Lung (tissue), 12 donors: ENCODE results near the gene SLC39A7. TPM values are rescaled to one million over a fixed set of nuclear protein-coding genes. Genes with fewer than 3 reads are reported as not detected.
A peak's percentile ranks its signal among the peaks of the same experiment; 100 is the strongest.

Experiments
- ATAC-seq: fragments of 200-7000 bp; cut with Tn5 transposase; one replicate; pipeline ENCODE4 v1.9.1; 2020; ENCODE audit warnings: moderate number of reproducible peaks; ENCODE audit not compliant: insufficient read depth, low FRiP score
- DNase-seq, 3 donors: peaks; one replicate each; pipeline ENCODE4 v3.0.0-alpha.2; 2013 to 2017
- H3K27ac ChIP-seq, 2 donors: one replicate each; pipeline ENCODE4 v1.5.1; 2013; ENCODE audit warnings: mild to moderate bottlenecking in 2 of 2, moderate library complexity in 2 of 2, control low read depth in 1 of 2, inconsistent platforms in 1 of 2, low read depth in 1 of 2, low read length in 1 of 2
- H3K27me3 ChIP-seq, 3 donors: one replicate each; pipeline ENCODE4 v1.5.1; 2013; ENCODE audit warnings: low read length in 2 of 3; ENCODE audit not compliant: control insufficient read depth in 3 of 3, insufficient read depth in 3 of 3
- H3K36me3 ChIP-seq, 4 donors: one replicate each; pipeline ENCODE4 v1.5.1; 2013; ENCODE audit warnings: low read length in 4 of 4, mild to moderate bottlenecking in 1 of 4, moderate library complexity in 1 of 4; ENCODE audit not compliant: control insufficient read depth in 4 of 4, insufficient read depth in 4 of 4
- H3K4me1 ChIP-seq, 5 donors: one replicate each; pipeline ENCODE4 v1.5.1; 2013; ENCODE audit warnings: low read length in 5 of 5, mild to moderate bottlenecking in 2 of 5, moderate library complexity in 1 of 5; ENCODE audit not compliant: control insufficient read depth in 5 of 5, insufficient read depth in 5 of 5
- H3K4me3 ChIP-seq: one replicate; pipeline ENCODE4 v1.5.1; 2013; ENCODE audit warnings: mild to moderate bottlenecking, control low read depth, moderate library complexity
- H3K9ac ChIP-seq, 2 donors: one replicate each; pipeline ENCODE4 v1.5.1; 2013; ENCODE audit warnings: low read length in 2 of 2, control low read depth in 1 of 2; ENCODE audit not compliant: insufficient read depth in 1 of 2
- H3K9me3 ChIP-seq, 4 donors: one replicate each; pipeline ENCODE4 v1.5.1; 2013; ENCODE audit warnings: low read length in 3 of 4, mild to moderate bottlenecking in 1 of 4, moderate library complexity in 1 of 4; ENCODE audit not compliant: control insufficient read depth in 4 of 4, insufficient read depth in 3 of 4
- WGBS, 2 donors: extraction: QIAGEN DNeasy Blood & Tissue Kit; methylation state at CpG; one replicate each; pipeline ENCODE4 v1.1.7; 2013; 5-methylcytosine and 5-hydroxymethylcytosine counted together
- polyA plus RNA-seq, 2 donors: library from polyadenylated mRNA; stranded (reverse); fragments of 200-250 nt; gene quantifications; one replicate each; pipeline ENCODE4 v1.2.1, GENCODE V29; 2013
- total RNA-seq, 2 donors: library from RNA; depleted of rRNA in 1 of 2; stranded (reverse); fragments of >200 nt in 1 of 2; gene quantifications; one replicate each; pipeline ENCODE4 v1.2.1, GENCODE V29; 2014 to 2021
- TF ChIP-seq, protein P1 (sequence below): IDR thresholded peaks from 2 replicates; pipeline ENCODE4 v1.5.1; 2012; ENCODE audit warnings: mild to moderate bottlenecking; ENCODE audit errors: control extremely low read depth, extremely low read depth
- donor health status: control.
- donor health status: control.
- donor health status: Bipolar disorder and iron deficiency.
- donor health status: healthy.
- donor health status: DM: yes; HTN: yes; CAD: no.

Gene SLC39A7
- total and polyA plus RNA-seq, 4 donors: 53.6 to 164 (median 100) TPM

DNA sequence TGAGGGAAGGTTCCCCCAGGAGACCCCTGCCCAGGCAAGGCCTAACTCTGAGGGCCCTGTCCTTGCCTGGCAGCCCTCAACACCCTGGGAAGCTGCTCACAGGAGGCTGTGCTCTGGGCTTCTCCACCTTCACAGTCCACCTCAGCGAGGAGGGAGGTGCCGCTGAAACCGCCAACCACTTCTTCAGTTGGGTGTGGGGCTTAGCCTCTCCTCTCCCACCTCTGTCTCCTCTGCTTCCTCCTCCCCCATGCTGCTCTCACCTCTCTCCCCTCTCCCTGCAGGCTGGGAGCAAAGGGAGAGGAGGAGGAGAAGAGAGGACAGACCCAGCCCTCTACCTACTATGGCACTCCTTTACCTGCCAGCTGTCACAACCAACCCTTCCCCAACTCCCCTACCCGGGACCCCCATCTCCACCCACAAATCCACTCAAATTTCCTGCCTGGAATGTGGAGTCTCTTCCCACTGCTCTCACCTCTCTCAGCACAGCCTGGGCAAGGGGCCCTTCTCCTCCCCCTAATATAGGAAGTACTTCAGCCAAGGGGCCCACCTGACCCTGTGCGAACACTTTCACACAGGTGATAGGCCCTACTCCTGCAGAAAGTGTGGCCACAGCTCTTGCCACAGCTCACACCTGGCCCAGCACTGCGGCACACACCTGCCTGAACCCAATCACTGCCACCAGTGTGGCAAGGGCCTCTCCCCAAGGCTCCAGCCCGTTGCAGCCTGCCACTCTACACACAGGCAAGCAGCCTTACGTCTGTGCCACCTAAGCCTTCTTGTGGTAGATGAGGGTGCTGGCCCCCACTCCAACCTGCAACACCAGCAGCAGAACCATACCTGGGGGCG is 14.8 kb downstream of the SLC39A7 start:
- Histone ChIP-seq H3K36me3 (peaks cover 0 to 10% (median 1%) of the 10 kb centered on the region in 4 donors), H3K27ac (no peak overlapping the region), H3K27me3 (no peaks in the 10 kb centered on the region), H3K4me1 (peaks cover 0 to 25% (median 9%) of the 10 kb centered on the region in 5 donors), H3K4me3 (no peak overlapping the region), H3K9ac (no peak overlapping the region), H3K9me3 (no peaks in the 10 kb centered on the region)
- peak; percentile 42 to 69 (median 54) for DNase-seq
- no peak for ATAC-seq
- 82 to 84% methylated on average over 9 of the region's 9 CpGs for WGBS, 2 donors
- TF ChIP-seq, protein P1, sequence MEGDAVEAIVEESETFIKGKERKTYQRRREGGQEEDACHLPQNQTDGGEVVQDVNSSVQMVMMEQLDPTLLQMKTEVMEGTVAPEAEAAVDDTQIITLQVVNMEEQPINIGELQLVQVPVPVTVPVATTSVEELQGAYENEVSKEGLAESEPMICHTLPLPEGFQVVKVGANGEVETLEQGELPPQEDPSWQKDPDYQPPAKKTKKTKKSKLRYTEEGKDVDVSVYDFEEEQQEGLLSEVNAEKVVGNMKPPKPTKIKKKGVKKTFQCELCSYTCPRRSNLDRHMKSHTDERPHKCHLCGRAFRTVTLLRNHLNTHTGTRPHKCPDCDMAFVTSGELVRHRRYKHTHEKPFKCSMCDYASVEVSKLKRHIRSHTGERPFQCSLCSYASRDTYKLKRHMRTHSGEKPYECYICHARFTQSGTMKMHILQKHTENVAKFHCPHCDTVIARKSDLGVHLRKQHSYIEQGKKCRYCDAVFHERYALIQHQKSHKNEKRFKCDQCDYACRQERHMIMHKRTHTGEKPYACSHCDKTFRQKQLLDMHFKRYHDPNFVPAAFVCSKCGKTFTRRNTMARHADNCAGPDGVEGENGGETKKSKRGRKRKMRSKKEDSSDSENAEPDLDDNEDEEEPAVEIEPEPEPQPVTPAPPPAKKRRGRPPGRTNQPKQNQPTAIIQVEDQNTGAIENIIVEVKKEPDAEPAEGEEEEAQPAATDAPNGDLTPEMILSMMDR: no peak

DNA sequence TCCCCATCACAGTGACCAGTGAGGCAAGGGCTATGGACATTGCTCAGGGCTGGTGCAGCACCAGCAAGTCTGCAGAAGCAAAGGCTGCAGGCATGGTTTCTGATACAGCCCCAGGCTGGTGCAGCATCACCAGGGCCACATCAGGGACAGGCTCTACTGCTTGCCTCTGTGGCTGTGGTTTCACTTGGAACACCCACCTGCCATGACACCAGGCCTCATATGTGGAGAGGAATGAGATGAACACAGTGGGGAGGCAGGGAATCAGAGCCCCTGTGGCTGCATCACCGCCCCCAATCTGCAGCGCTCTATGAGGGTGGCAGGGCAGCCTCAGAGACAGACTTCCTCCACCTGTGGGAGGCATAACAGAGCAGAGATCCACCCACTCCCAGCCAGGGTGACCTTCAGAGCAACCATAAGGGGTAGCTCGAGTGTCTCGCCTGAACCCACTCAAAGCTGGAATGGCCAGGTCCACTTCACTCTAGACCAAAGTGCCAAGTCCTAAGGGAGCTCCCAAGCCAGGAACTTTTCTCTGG is 15.5 kb downstream of the SLC39A7 start:
- peaks cover 0 to 6% (median 0%) of the 10 kb centered on the region in 4 donors for H3K36me3 ChIP-seq
- peaks cover 0 to 25% (median 9%) of the 10 kb centered on the region in 5 donors for H3K4me1 ChIP-seq
- WGBS, 2 donors: 84 to 88% methylated on average over 4 of the region's 4 CpGs
- no peak overlapping the region for H3K27ac ChIP-seq
- DNase-seq: no peak
- H3K9ac ChIP-seq: no peak overlapping the region
- no peaks in the 10 kb centered on the region for H3K27me3 ChIP-seq
- H3K4me3 ChIP-seq: no peak overlapping the region
- ATAC-seq: no peak
- TF ChIP-seq, protein P1: no peak
- H3K9me3 ChIP-seq: no peaks in the 10 kb centered on the region

DNA sequence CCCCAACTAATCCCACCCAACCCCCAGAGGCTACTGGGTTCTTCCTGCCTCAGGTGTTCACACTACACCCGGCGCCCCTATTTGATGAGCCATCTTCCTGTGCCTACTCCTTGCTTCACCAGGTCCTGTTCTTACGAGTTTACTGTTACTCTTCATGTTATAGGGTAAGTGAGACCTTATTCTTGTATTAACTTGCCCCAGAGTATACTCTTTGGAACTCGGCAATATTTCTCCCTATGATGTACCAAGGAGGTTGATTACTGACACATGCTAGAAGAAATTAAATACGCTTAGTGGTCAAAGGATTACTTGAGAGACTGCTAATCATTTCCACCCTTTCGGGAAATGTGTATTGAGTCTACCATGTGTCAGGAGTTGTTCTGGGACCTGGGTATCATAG is 16.6 kb downstream of the SLC39A7 start:
- no peaks in the 10 kb centered on the region for H3K27me3 ChIP-seq
- no peak for DNase-seq
- H3K9me3 ChIP-seq: no peaks in the 10 kb centered on the region
- H3K4me1 ChIP-seq: peaks cover 0 to 23% (median 9%) of the 10 kb centered on the region in 5 donors
- 81 to 88% methylated on average over 6 of the region's 6 CpGs for WGBS, 2 donors
- H3K36me3 ChIP-seq: peaks cover 0 to under 1% (median 0%) of the 10 kb centered on the region in 4 donors
- TF ChIP-seq, protein P1: no peak
- ATAC-seq: no peak
- H3K9ac ChIP-seq: no peak overlapping the region
- no peak overlapping the region for H3K27ac ChIP-seq
- H3K4me3 ChIP-seq: no peak overlapping the region
